WTC11 (cell line): ENCODE measurements around the gene UGT1A10.

Experiments used
- CBFB ChIP-seq: sonication (generic); formaldehyde crosslinking; IDR thresholded peaks from 2 replicates; pipeline ENCODE4 v1.8.1; 2022; ENCODE audit warnings: mild to moderate bottlenecking, low read depth, missing genetic modification reagents
- ETV6 ChIP-seq: sonication (generic); formaldehyde crosslinking; IDR thresholded peaks from 2 replicates; pipeline ENCODE4 v1.8.1; 2022; ENCODE audit warnings: mild to moderate bottlenecking, missing genetic modification reagents
- FOXK1 ChIP-seq: sonication (generic); formaldehyde crosslinking; IDR thresholded peaks from 2 replicates; pipeline ENCODE4 v1.8.0; 2022; ENCODE audit warnings: mild to moderate bottlenecking, moderate library complexity, missing genetic modification reagents
- JUN ChIP-seq: sonication (generic); formaldehyde crosslinking; IDR thresholded peaks from 2 replicates; pipeline ENCODE4 v1.8.0; 2023; ENCODE audit warnings: mild to moderate bottlenecking, missing genetic modification reagents
- KAT7 ChIP-seq: sonication (generic); formaldehyde crosslinking; IDR thresholded peaks from 2 replicates; pipeline ENCODE4 v1.8.1; 2023; ENCODE audit warnings: missing genetic modification reagents, mild to moderate bottlenecking, borderline replicate concordance
- MXD4 ChIP-seq: fragments of 250-450 bp; sonication (Bioruptor Pico); IDR thresholded peaks from 2 replicates; pipeline ENCODE4 v1.8.0; 2021; ENCODE audit warnings: mild to moderate bottlenecking, moderate library complexity, borderline replicate concordance
- NFYB ChIP-seq: sonication (generic); formaldehyde crosslinking; conservative IDR thresholded peaks from 2 replicates; pipeline ENCODE4 v1.8.0; 2022; ENCODE audit warnings: low read depth, missing genetic modification reagents
- NR1H2 ChIP-seq: sonication (generic); formaldehyde crosslinking; IDR thresholded peaks from 2 replicates; pipeline ENCODE4 v1.9.0; 2021; ENCODE audit warnings: mild to moderate bottlenecking, moderate library complexity, missing genetic modification reagents
- NR2C2 ChIP-seq: sonication (generic); formaldehyde crosslinking; IDR thresholded peaks from 2 replicates; pipeline ENCODE4 v1.8.0; 2022; ENCODE audit warnings: mild to moderate bottlenecking, missing genetic modification reagents
- TF ChIP-seq, protein P1 (sequence below): fragments of 200-600 bp; IDR thresholded peaks from 2 replicates; pipeline ENCODE4 v1.8.0; 2022; ENCODE audit warnings: antibody characterized with exemption
- TF ChIP-seq, protein P2 (sequence below): sonication (generic); formaldehyde crosslinking; IDR thresholded peaks from 2 replicates; pipeline ENCODE4 v1.8.1; 2023; ENCODE audit warnings: mild to moderate bottlenecking, missing genetic modification reagents, moderate library complexity
- TF ChIP-seq, protein P3 (sequence below): sonication (generic); formaldehyde crosslinking; IDR thresholded peaks from 2 replicates; pipeline ENCODE4 v1.8.0; 2022; ENCODE audit warnings: mild to moderate bottlenecking, missing genetic modification reagents

DNA sequence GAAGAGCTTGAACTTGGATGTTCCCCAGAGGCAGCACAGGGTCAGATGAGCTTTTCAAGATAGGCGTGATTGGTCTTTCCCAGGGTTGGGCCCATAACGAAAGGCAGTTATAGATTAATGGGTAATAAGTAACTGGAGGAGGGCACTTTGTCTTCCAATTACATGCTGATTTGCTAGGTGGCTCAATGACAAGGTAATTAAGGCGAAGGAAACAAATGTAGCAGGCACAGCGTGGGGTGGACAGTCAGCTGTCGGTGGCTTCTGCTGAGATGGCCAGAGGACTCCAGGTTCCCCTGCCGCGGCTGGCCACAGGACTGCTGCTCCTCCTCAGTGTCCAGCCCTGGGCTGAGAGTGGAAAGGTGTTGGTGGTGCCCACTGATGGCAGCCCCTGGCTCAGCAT is 82.3 kb downstream of the UGT1A10 start, which contains the start of gene UGT1A4:
- TF ChIP-seq, protein P1, sequence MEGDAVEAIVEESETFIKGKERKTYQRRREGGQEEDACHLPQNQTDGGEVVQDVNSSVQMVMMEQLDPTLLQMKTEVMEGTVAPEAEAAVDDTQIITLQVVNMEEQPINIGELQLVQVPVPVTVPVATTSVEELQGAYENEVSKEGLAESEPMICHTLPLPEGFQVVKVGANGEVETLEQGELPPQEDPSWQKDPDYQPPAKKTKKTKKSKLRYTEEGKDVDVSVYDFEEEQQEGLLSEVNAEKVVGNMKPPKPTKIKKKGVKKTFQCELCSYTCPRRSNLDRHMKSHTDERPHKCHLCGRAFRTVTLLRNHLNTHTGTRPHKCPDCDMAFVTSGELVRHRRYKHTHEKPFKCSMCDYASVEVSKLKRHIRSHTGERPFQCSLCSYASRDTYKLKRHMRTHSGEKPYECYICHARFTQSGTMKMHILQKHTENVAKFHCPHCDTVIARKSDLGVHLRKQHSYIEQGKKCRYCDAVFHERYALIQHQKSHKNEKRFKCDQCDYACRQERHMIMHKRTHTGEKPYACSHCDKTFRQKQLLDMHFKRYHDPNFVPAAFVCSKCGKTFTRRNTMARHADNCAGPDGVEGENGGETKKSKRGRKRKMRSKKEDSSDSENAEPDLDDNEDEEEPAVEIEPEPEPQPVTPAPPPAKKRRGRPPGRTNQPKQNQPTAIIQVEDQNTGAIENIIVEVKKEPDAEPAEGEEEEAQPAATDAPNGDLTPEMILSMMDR: no peak
- TF ChIP-seq JUN (CRISPR knock-in tag) (no peak), ETV6 (CRISPR knock-in tag) (no peak), NFYB (no peak), CBFB (no peak), FOXK1 (no peak), NR1H2 (CRISPR knock-in tag) (no peak), KAT7 (CRISPR knock-in tag) (no peak), MXD4 (CRISPR knock-in tag) (no peak), NR2C2 (CRISPR knock-in tag) (no peak)
- TF ChIP-seq, protein P2, sequence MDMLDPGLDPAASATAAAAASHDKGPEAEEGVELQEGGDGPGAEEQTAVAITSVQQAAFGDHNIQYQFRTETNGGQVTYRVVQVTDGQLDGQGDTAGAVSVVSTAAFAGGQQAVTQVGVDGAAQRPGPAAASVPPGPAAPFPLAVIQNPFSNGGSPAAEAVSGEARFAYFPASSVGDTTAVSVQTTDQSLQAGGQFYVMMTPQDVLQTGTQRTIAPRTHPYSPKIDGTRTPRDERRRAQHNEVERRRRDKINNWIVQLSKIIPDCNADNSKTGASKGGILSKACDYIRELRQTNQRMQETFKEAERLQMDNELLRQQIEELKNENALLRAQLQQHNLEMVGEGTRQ (CRISPR knock-in tag): no peak
- TF ChIP-seq, protein P3, sequence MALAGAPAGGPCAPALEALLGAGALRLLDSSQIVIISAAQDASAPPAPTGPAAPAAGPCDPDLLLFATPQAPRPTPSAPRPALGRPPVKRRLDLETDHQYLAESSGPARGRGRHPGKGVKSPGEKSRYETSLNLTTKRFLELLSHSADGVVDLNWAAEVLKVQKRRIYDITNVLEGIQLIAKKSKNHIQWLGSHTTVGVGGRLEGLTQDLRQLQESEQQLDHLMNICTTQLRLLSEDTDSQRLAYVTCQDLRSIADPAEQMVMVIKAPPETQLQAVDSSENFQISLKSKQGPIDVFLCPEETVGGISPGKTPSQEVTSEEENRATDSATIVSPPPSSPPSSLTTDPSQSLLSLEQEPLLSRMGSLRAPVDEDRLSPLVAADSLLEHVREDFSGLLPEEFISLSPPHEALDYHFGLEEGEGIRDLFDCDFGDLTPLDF (CRISPR knock-in tag): no peak
